Right lobe of liver (tissue), 6 donors: Measurements from ENCODE around the gene ELAC2. TPM values are rescaled to one million over a fixed set of nuclear protein-coding genes. Genes with fewer than 3 reads are reported as not detected.
A peak's percentile ranks its signal among the peaks of the same experiment; 100 is the strongest.

Experiments
- ATAC-seq, 4 donors: fragments of 200-7000 bp; cut with Tn5 transposase; one replicate each; pipeline ENCODE4 v1.9.1; 2020; ENCODE audit warnings: mild to moderate bottlenecking in 4 of 4, moderate library complexity in 4 of 4
- DNase-seq, 3 donors: peaks; one replicate each; pipeline ENCODE4 v3.0.0-alpha.2; 2020
- H3K27ac ChIP-seq, 3 donors: fragments of 200-600 bp; one replicate each; pipeline ENCODE4 v1.8.0; 2022
- H3K27me3 ChIP-seq, 2 donors: fragments of 200-600 bp; one replicate each; pipeline ENCODE4 v1.8.0; 2022
- H3K36me3 ChIP-seq, 4 donors: fragments of 200-600 bp; sonication (generic) in 1 of 4; one replicate each; pipeline versions ENCODE4 v1.5.1 to v1.8.0; 2017 to 2022; ENCODE audit warnings: control low read depth in 1 of 4
- H3K4me1 ChIP-seq, 4 donors: fragments of 200-600 bp; sonication (generic) in 1 of 4; one replicate each; pipeline versions ENCODE4 v1.5.1 to v1.8.0; 2017 to 2022; ENCODE audit warnings: control low read depth in 1 of 4
- H3K4me3 ChIP-seq, 3 donors: fragments of 200-600 bp; one replicate each; pipeline ENCODE4 v1.8.0; 2022
- H3K9me3 ChIP-seq, 4 donors: fragments of 200-600 bp; sonication (generic) in 1 of 4; one replicate each; pipeline versions ENCODE4 v1.5.1 to v1.8.0; 2017 to 2022; ENCODE audit warnings: control low read depth in 1 of 4
- POLR2A ChIP-seq: fragments of 450-650 bp; IDR thresholded peaks from one replicate; pipeline ENCODE4 v1.6.1; 2017; ENCODE audit warnings: antibody characterized with exemption, mild to moderate bottlenecking
- WGBS: methylation state at CpG from one replicate; pipeline ENCODE4 v1.1.6; 2018; ENCODE audit warnings: low coverage, low lambda C conversion rate; ENCODE audit not compliant: insufficient coverage; ENCODE audit errors: missing lambda C conversion rate; 5-methylcytosine and 5-hydroxymethylcytosine counted together
- intact Hi-C, 2 donors: fragments of 100-400 bp; cut with DNase I; formaldehyde crosslinking; loops; one replicate each; pipeline versions ENCODE4 v1.11.2 to v1.14.1; 2022
- total RNA-seq, 6 experiments: library from RNA; depleted of rRNA in 2 of 6; stranded (reverse); fragments of >200 nt in 2 of 6; fragmentation: NEBNext Ultra II Directional in 3 of 6; extraction: Animal tissue kit (Norgen Biotek cat#: 25700) in 3 of 6; gene quantifications; one replicate each; pipeline versions ENCODE4 v1.1.0 to v1.2.4, GENCODE V29; 2016 to 2023
- TF ChIP-seq, protein P1 (sequence below), 4 donors: fragments of 200-600 bp in 3 of 4; fragments of 450-650 bp in 1 of 4; IDR thresholded peaks; one replicate each; pipeline versions ENCODE4 v1.5.1 to v1.8.0; 2016 to 2022; ENCODE audit warnings: antibody characterized with exemption in 4 of 4, mild to moderate bottlenecking in 2 of 4
- donor health status: DM: no; HTN: yes; CAD: no.
- donor health status: DM: no; HTN: no; CAD: no.
- donor health status: DM: no; HTN: no; CAD: no.
- donor health status: DM: no; HTN: yes; CAD: no.
- donor health status: DM: no; HTN: yes; CAD: no.

ELAC2 gene
- total RNA-seq, 6 experiments from 2014 or later, result 28.7 to 72.8 (median 36.2) TPM

DNA sequence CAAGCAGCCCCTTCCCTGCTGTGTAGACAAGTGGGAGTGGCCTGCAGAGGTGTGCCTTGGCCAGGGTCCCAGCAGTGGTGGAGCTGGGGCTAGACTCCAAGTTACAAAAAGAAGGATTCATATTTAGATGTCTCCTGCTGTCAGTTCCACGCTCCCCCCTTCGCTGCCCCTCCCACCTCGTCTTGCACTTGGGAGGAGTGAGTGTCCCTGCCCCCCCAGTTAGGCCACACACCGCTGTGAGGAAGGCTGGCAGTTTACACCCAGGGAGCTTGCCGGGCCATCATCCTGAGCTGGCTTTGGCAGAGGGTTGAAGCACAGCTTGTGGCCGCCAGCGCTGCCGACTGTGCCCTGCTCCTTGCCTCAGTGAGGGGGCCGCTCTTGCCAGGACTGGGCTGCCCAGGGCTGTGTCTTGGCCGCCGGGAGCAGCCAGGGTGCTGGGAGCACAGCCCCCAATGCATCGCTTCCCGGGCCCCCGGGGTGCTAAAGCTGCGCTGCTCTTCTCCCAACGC, 44.3 kb downstream of the ELAC2 start:
- intact Hi-C loops, result no loop called here
- Histone ChIP-seq H3K9me3 (no peaks in the 10 kb centered on the region), H3K36me3 (no peaks in the 10 kb centered on the region), H3K4me3 (peak overlapping the region; percentile 33 to 51 (median 36)), H3K4me1 (peaks cover 0 to 7% (median 0%) of the 10 kb centered on the region in 4 donors), H3K27ac (no peak overlapping the region), H3K27me3 (no peaks in the 10 kb centered on the region)
- TF ChIP-seq POLR2A, result no peak
- TF ChIP-seq, protein P1, sequence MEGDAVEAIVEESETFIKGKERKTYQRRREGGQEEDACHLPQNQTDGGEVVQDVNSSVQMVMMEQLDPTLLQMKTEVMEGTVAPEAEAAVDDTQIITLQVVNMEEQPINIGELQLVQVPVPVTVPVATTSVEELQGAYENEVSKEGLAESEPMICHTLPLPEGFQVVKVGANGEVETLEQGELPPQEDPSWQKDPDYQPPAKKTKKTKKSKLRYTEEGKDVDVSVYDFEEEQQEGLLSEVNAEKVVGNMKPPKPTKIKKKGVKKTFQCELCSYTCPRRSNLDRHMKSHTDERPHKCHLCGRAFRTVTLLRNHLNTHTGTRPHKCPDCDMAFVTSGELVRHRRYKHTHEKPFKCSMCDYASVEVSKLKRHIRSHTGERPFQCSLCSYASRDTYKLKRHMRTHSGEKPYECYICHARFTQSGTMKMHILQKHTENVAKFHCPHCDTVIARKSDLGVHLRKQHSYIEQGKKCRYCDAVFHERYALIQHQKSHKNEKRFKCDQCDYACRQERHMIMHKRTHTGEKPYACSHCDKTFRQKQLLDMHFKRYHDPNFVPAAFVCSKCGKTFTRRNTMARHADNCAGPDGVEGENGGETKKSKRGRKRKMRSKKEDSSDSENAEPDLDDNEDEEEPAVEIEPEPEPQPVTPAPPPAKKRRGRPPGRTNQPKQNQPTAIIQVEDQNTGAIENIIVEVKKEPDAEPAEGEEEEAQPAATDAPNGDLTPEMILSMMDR (IDR thresholded peaks at IDR 0.05), result no peak
- WGBS, result 11% methylated on average over 9 of the region's 16 CpGs
- ATAC-seq (peak; percentile 70 to 79 (median 76)), DNase-seq (no peak)

DNA sequence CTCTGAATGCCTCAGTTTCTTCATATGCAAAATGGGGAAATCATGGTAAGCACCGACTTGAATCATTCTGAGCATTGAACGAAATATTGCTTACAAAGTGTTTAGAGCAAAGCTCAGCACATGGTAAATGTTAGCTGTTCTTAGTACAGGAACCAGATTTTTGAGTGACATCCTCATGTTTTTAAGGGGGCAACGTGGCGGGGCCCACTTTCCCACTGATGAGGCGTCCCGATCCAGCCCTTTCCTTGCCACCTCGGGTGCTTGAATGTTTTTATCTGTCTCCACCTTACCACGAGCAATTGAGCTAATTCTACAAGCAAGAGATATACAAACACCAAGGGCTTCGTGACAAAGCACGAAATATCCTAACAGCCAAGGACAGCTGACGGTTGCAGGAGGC, 49.9 kb downstream of the ELAC2 start:
- Histone ChIP-seq H3K36me3 (no peaks in the 10 kb centered on the region), H3K4me3 (no peak overlapping the region), H3K4me1 (peaks cover 0 to 7% (median 0%) of the 10 kb centered on the region in 4 donors), H3K27ac (no peak overlapping the region), H3K27me3 (no peaks in the 10 kb centered on the region), H3K9me3 (no peaks in the 10 kb centered on the region)
- WGBS, result 74% methylated on average over 11 of the region's 11 CpGs
- intact Hi-C loops, result no loop called here
- DNase-seq (no peak), ATAC-seq (no peak)
- TF ChIP-seq POLR2A, result no peak
- TF ChIP-seq, protein P1 (IDR thresholded peaks at IDR 0.05), result no peak

DNA sequence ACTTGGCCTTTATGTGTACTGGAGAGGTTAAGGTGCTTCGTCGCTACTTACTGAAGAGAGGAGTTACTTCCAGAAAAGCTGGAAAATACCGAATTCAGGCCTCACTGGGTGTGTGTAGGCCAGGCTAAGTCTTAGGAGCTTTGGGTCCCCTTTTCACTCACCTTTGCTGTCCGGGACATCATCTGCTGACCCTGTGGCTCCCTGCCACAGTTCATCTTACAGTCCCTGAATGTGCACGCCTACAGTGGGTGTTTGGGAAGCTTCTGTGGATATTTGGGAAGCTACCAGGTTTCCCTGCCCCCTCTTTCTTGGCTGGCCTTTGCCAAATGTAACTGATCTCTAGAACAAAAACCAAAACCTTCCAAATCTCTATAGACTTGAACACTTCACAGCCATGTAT, 51.4 kb downstream of the ELAC2 start:
- Histone ChIP-seq H3K4me1 (peaks cover 0 to 7% (median 0%) of the 10 kb centered on the region in 4 donors), H3K27me3 (no peaks in the 10 kb centered on the region), H3K9me3 (no peaks in the 10 kb centered on the region), H3K4me3 (no peak overlapping the region), H3K36me3 (no peaks in the 10 kb centered on the region), H3K27ac (no peak overlapping the region)
- ATAC-seq (peak; percentile 11 to 58 (median 34)), DNase-seq (no peak)
- TF ChIP-seq, protein P1 (IDR thresholded peaks at IDR 0.05), result no peak
- TF ChIP-seq POLR2A, result no peak
- 64% methylated on average over 4 of the region's 5 CpGs for WGBS
- intact Hi-C loops, result no loop called here

DNA sequence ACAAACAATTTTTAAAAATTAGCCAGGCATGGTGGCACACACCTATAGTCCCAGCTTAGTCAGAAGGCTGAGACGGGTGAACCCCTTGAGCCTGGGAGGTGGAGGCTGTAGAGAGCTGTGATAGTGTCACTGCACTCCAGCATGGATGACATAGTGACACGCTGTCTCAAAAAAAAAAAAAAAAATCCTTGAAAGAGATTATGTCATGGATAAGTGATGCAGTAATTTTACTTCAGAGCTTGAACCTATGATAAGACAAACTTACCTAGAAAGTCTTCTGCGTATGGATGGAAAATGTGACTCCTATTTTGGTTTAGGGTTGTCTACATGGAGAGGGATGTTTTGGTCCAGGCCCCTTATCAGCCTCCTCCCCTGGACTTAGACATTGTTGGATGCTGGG, 51.8 kb downstream of the ELAC2 start:
- no peak overlapping the region for H3K27ac ChIP-seq
- peaks cover 0 to 7% (median 0%) of the 10 kb centered on the region in 4 donors for H3K4me1 ChIP-seq
- DNase-seq, result no peak
- H3K27me3 ChIP-seq, result no peaks in the 10 kb centered on the region
- no peak for TF ChIP-seq POLR2A
- TF ChIP-seq, protein P1 (IDR thresholded peaks at IDR 0.05), result no peak
- 81% methylated on average over 3 of the region's 3 CpGs for WGBS
- H3K4me3 ChIP-seq, result no peak overlapping the region
- no peaks in the 10 kb centered on the region for H3K36me3 ChIP-seq
- no peak for ATAC-seq
- intact Hi-C loops, result no loop called here
- H3K9me3 ChIP-seq, result no peaks in the 10 kb centered on the region

DNA sequence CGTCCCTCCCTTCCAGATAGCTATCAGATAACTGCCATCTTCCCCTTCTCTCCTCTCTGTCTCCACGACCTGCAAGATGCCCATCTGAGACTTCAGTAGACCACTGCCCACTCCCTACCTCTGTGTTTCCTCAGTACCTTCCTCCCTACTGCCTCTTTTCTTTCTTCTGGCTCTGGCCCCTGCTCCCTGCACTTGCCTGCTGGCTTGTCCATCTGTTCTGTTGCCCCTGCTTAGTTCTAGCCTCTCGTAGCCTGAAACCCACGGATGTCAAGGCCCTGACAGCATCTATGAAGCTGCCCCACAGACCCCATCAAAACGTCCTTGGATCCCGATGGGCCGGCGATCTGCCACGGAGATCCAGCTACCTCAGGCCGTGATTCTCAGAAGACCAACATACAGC, 53.0 kb downstream of the ELAC2 start:
- TF ChIP-seq POLR2A, result no peak
- TF ChIP-seq, protein P1 (IDR thresholded peaks at IDR 0.05), result no peak
- H3K4me3 ChIP-seq, result no peak overlapping the region
- H3K4me1 ChIP-seq, result peaks cover 0 to 7% (median 0%) of the 10 kb centered on the region in 4 donors
- H3K36me3 ChIP-seq, result no peaks in the 10 kb centered on the region
- no peaks in the 10 kb centered on the region for H3K9me3 ChIP-seq
- 72% methylated on average over 5 of the region's 10 CpGs for WGBS
- intact Hi-C loops, result no loop called here
- no peak for DNase-seq
- H3K27ac ChIP-seq, result no peak overlapping the region
- no peaks in the 10 kb centered on the region for H3K27me3 ChIP-seq
- no peak for ATAC-seq
